Upper lobe of left lung (tissue), 4 donors: ENCODE results near the gene ANKRD49.

Experiments used
- CTCF ChIP-seq, 6 experiments: fragments of 450-650 bp in 4 of 6; fragments of 200-600 bp in 2 of 6; sonication (generic) in 2 of 6; IDR thresholded peaks; one replicate each; pipeline ENCODE4 v1.5.1; 2016 to 2019; ENCODE audit warnings: antibody characterized with exemption in 6 of 6
- EP300 ChIP-seq, 4 donors: sonication (generic); formaldehyde crosslinking; IDR thresholded peaks; one replicate each; pipeline ENCODE4 v1.5.1; 2017; ENCODE audit warnings: antibody characterized with exemption in 4 of 4, control low read depth in 2 of 4
- POLR2A ChIP-seq, 4 donors: fragments of 450-650 bp; IDR thresholded peaks; one replicate each; pipeline ENCODE4 v1.5.1; 2016 to 2017; ENCODE audit warnings: antibody characterized with exemption in 4 of 4, mild to moderate bottlenecking in 2 of 4
- POLR2AphosphoS5 ChIP-seq, 2 donors: sonication (generic); formaldehyde crosslinking; IDR thresholded peaks; one replicate each; pipeline ENCODE4 v1.5.1; 2017; ENCODE audit warnings: antibody characterized with exemption in 2 of 2

- TF ChIP-seq CTCF (IDR thresholded peaks at IDR 0.05) (no peak), POLR2A (IDR thresholded peaks at IDR 0.05) (no peak), EP300 (IDR thresholded peaks at IDR 0.05) (no peak), POLR2AphosphoS5 (IDR thresholded peaks at IDR 0.05) (no peak)
Measured at GRCh38 chr11:94469416-94469815, 24.4 kb upstream of the ANKRD49 start.
